GM12874 (cell line): Measurements from ENCODE around the gene SGCD.

Experiments used
- TF ChIP-seq, protein P1 (sequence below): IDR thresholded peaks from 2 replicates; pipeline ENCODE4 v1.5.1; 2011; ENCODE audit warnings: low read depth, mild to moderate bottlenecking, control low read depth, low read length, moderate library complexity; ENCODE audit not compliant: insufficient read depth

Gene SGCD

DNA sequence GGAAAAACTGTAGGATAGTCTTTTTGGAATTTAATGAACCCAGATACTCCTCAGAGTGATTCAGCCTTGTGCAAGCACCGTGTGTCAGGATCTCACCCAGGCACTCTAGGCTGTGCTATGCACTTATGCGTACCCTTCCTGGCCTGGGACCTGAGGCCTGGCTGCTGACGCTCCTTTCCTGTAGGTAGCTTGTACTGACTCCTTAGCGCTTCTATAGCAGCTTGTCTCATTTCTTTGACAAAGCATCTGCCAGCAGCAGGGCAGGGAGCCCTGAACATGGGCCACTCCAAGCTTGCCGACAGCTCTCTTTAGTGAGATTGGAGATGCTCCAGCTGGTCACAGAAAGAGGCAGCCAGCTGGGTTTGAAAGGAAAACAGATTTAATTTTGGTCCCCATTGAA lies 147.3 kb downstream of the SGCD start:
- TF ChIP-seq, protein P1, sequence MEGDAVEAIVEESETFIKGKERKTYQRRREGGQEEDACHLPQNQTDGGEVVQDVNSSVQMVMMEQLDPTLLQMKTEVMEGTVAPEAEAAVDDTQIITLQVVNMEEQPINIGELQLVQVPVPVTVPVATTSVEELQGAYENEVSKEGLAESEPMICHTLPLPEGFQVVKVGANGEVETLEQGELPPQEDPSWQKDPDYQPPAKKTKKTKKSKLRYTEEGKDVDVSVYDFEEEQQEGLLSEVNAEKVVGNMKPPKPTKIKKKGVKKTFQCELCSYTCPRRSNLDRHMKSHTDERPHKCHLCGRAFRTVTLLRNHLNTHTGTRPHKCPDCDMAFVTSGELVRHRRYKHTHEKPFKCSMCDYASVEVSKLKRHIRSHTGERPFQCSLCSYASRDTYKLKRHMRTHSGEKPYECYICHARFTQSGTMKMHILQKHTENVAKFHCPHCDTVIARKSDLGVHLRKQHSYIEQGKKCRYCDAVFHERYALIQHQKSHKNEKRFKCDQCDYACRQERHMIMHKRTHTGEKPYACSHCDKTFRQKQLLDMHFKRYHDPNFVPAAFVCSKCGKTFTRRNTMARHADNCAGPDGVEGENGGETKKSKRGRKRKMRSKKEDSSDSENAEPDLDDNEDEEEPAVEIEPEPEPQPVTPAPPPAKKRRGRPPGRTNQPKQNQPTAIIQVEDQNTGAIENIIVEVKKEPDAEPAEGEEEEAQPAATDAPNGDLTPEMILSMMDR, result no peak

DNA sequence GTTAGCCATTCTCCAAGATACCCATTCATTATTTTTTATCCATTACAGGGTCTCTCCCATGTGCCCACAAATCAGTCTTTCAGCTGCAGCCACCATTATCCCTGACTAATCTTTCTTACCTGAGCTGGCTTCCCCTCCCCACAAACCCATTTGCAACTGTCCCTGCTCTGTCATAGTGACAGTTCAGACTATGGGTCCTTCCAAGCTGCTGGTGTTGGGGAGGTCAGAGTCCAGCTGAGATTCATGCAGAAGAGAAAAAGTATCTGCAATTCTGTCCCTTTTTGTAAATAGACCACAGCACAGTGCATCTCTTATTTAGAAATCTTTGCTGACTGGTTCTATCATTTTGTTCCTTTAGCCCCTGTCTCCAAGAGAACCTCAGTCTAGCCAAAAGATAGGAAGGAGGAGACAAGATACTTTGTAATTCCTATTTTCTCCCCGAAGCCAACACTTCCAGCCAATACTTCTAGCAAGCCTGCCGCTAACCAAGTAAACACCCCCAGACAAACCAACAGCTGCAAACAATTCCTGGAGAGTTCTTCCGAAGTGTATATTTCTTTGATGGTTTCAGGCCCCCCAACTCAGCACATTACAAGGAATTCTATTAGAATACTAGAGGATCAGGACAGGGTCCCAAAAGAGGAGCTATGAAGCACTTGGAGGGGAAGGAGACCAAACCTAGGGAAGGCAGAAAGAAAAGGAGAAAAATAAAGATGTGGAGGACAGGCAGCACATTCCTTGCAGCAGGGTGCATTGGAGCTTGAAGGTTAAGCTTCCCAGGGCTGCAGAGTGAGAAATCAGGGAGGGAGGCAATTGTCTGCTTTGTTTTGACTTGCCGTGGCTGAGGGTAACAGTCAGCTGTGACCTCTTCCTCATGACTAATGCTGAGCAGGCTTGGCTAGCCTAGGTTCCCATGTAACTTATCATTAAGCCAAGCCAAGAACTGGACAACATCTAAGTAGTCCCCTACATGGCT lies 148.5 kb downstream of the SGCD start:
- TF ChIP-seq, protein P1, result no peak

DNA sequence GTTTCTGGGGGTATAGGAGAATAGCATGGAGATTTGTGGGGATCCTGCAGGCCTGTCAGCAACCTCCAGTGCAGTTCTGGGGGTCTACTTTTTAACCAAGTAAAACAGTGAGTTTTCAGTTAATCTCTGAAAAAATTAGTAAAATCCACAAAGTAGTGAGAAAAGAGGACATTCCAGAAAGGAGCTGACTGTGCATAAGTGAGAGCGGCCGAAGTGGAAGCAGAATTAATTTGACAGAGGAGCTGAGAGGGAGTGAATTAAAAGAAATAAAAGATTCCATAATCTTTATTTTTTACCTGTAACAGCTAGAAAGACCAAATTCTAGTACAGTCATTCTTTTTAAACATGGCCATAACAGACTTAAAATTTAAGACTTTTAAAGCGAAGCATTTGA lies 149.2 kb downstream of the SGCD start:
- TF ChIP-seq, protein P1, result no peak

DNA sequence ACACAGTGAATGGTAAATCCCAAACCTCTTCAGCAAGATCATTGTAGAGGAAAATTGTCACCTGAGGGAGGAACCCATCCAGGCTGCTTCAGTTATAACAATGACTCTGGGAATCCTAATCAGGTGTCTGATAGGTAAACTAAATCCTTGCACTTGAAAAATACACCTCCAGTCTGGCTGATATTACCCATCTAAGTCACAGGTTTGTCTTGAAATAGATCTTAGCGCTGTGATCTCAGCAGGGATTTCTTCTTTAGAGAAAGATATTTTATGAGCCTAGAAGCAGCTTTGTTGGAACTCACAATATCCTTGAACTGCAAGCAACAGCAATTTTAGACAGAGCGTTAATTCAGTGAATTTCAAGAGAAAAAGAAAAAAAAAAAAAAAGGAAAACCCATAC lies 149.7 kb downstream of the SGCD start:
- TF ChIP-seq, protein P1, result no peak

DNA sequence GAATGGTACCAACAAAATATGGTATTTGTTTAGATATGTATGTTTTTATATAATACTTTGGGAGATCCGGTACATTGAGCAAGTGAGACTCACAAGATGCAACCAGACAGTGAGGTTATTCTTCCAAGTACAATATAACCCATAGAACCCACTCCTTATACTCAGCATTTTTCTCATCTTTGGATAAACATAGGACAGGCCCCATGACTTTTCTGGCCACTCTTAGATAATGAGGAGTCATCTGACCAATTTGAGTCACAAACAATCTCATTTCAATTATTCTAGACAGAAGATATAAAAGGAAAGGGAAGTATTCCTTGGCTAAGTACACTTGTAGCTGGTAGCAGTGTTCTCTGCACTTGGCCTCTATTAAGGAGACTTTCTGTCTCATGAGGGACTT lies 150.2 kb downstream of the SGCD start:
- TF ChIP-seq, protein P1, result no peak

DNA sequence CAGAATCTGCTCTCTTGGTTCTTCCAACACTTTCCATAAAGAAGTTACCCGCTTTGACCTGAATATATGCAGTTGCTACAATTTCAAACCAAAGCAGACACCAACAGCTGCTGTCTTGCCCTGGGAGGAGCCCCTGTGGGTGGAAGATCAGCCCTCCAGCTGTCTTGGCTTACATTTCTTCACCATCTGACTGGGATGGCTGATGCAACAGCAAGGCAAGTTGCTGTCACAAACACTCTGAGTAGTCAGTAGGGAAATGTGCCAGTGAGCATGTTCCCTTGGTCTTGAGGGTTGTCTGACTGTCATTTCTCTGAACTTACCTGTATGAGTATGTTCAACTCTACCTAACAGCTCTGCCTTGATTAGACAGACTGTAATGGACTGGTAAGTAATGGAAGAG lies 152.9 kb downstream of the SGCD start:
- TF ChIP-seq, protein P1, result no peak

DNA sequence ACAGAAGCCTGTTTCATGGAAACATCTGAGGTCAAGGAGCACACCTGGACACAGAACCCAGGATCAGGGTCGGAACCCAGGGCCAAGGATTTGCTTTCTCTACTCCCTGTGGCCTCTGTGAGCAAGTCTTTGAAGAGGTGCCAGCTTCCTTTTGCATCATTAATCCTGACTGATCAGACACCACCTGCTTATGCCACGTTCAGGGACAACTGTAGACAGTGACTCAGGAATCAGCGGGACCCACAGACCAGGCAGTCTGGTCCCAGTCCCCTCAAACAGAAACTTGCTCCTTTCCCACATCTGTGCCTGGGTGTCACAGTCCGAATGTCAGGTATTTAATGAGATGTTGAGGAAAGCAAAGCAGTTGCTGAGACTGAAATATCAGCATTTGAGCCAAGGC lies 154.8 kb downstream of the SGCD start:
- TF ChIP-seq, protein P1, result no peak
